Spleen (tissue), 11 donors: ENCODE results near the gene BLNK. TPM values are rescaled to one million over a fixed set of nuclear protein-coding genes. Genes with fewer than 3 reads are reported as not detected.
"Not testable (repeated sequence)": the region's sequence is repeated elsewhere in the genome, so short reads cannot be mapped to it uniquely, and the experiment has no call there.

Experiments
- DNase-seq: peaks from one replicate; pipeline ENCODE4 v3.0.0-alpha.2; 2020
- H3K27ac ChIP-seq, 8 donors: fragments of 200-600 bp; sonication (generic) in 7 of 8; 1 replicate in 4 of 8; 2 replicates in 4 of 8; pipeline versions ENCODE4 v1.5.0 to v1.8.0; 2016 to 2021; ENCODE audit warnings: inconsistent platforms in 4 of 8, mild to moderate bottlenecking in 4 of 8, moderate library complexity in 1 of 8
- H3K27me3 ChIP-seq, 7 donors: fragments of 200-600 bp; sonication (generic) in 6 of 7; replicated peaks in 1 of 7; 1 replicate in 4 of 7; 2 replicates in 3 of 7; pipeline versions ENCODE4 v1.5.0 to v1.8.0; 2016 to 2021; ENCODE audit warnings: inconsistent platforms in 3 of 7, mild to moderate bottlenecking in 1 of 7
- H3K36me3 ChIP-seq, 6 donors: fragments of 200-600 bp; sonication (generic) in 5 of 6; 1 replicate in 4 of 6; 2 replicates in 2 of 6; pipeline versions ENCODE4 v1.5.0 to v1.8.0; 2016 to 2021; ENCODE audit warnings: inconsistent platforms in 2 of 6
- H3K4me1 ChIP-seq, 6 donors: fragments of 200-600 bp; sonication (generic) in 5 of 6; 1 replicate in 3 of 6; 2 replicates in 3 of 6; pipeline versions ENCODE4 v1.5.0 to v1.8.0; 2016 to 2021; ENCODE audit warnings: inconsistent platforms in 3 of 6
- H3K4me3 ChIP-seq, 8 donors: fragments of 200-600 bp; sonication (generic) in 7 of 8; 1 replicate in 4 of 8; 2 replicates in 4 of 8; pipeline versions ENCODE4 v1.5.0 to v1.8.0; 2016 to 2021; ENCODE audit warnings: inconsistent platforms in 4 of 8, mild to moderate bottlenecking in 4 of 8, moderate library complexity in 2 of 8
- H3K9me3 ChIP-seq, 8 donors: fragments of 200-600 bp; sonication (generic) in 7 of 8; 1 replicate in 4 of 8; 2 replicates in 4 of 8; pipeline versions ENCODE4 v1.5.0 to v1.8.0; 2016 to 2021; ENCODE audit warnings: inconsistent platforms in 4 of 8
- CTCF ChIP-seq, 11 experiments: fragments of 200-600 bp in 7 of 11; fragments of 450-650 bp in 4 of 11; sonication (generic) in 4 of 11; IDR thresholded peaks in 8 of 11; conservative IDR thresholded peaks in 3 of 11; 1 replicate in 7 of 11; 2 replicates in 4 of 11; pipeline versions ENCODE4 v1.4.0 to v1.8.0; 2016 to 2021; ENCODE audit warnings: antibody characterized with exemption in 11 of 11, inconsistent platforms in 4 of 11, mild to moderate bottlenecking in 1 of 11
- POLR2A ChIP-seq, 3 donors: fragments of 450-650 bp; IDR thresholded peaks; one replicate each; pipeline ENCODE4 v1.5.1; 2017; ENCODE audit warnings: antibody characterized with exemption in 3 of 3, mild to moderate bottlenecking in 1 of 3
- POLR2AphosphoS5 ChIP-seq, 3 donors: sonication (generic); formaldehyde crosslinking; IDR thresholded peaks; one replicate each; pipeline ENCODE4 v1.5.1; 2017; ENCODE audit warnings: antibody characterized with exemption in 3 of 3
- WGBS, 5 donors: extraction: QIAGEN DNeasy Blood & Tissue Kit in 3 of 5; methylation state at CpG; one replicate each; pipeline versions ENCODE4 v1.1.5 to v1.1.7; 2013 to 2018; 5-methylcytosine and 5-hydroxymethylcytosine counted together
- intact Hi-C: fragments of 100-400 bp; cut with DNase I; formaldehyde crosslinking; loops from one replicate; pipeline ENCODE4 v1.15.0; 2023; ENCODE audit warnings: low total_unique reads
- polyA plus RNA-seq, 3 donors: library from polyadenylated mRNA; stranded (reverse); fragments of 200-250 nt; gene quantifications; one replicate each; pipeline ENCODE4 v1.2.1, GENCODE V29; 2013
- total RNA-seq, 7 donors: library from RNA; depleted of rRNA in 3 of 7; stranded (reverse); fragments of >200 nt in 3 of 7; fragmentation: NEBNext Ultra II Directional in 4 of 7; extraction: Animal tissue kit (Norgen Biotek cat#: 25700) in 4 of 7; gene quantifications; one replicate each; pipeline versions ENCODE4 v1.1.0 to v1.2.1, GENCODE V29; 2016 to 2021
- donor health status: healthy with polysubstance abuse.
- donor health status: DM: no; HTN: no; CAD: no; lungs with moderate emphysema.
- donor health status: DM: no; HTN: no; CAD: no.
- donor health status: Bipolar disorder and iron deficiency.
- donor health status: healthy.
- donor health status: DM: no; HTN: no; CAD: no.
- donor health status: DM: yes; HTN: yes; CAD: no.

The BLNK gene
- total and polyA plus RNA-seq, 10 donors: 63.7 to 128 (median 91.0) TPM

- WGBS, 5 donors: 36 to 72% (median 62%) methylated on average over 2 of the region's 2 CpGs
- Histone ChIP-seq H3K36me3 (no peaks in the 10 kb centered on the region), H3K4me3 (no peak overlapping the region), H3K27me3 (peaks cover 0 to 5% (median 0%) of the 10 kb centered on the region in 7 donors), H3K4me1 (no peaks in the 10 kb centered on the region), H3K9me3 (no peaks in the 10 kb centered on the region), H3K27ac (no peak overlapping the region)
- DNase-seq: no peak
- no peak for TF ChIP-seq POLR2AphosphoS5 (IDR thresholded peaks at IDR 0.05)
- TF ChIP-seq POLR2A (IDR thresholded peaks at IDR 0.05): no peak
- TF ChIP-seq CTCF (IDR thresholded peaks at IDR 0.05 in 8 of 11, conservative IDR thresholded peaks at IDR 0.05 in 3 of 11): no peak
- intact Hi-C loops: loop anchor here (10.0 kb wide), 1 partner anchor 299 kb away; no protein-coding TSS in a partner anchor
These were observed 42.0 kb upstream of the BLNK start for GRCh38 chr10:96313344-96313743.

- Histone ChIP-seq H3K36me3 (no peaks in the 10 kb centered on the region), H3K27me3 (peaks cover 0 to 11% (median 0%) of the 10 kb centered on the region in 7 donors), H3K27ac (no peak overlapping the region), H3K4me3 (no peak overlapping the region), H3K9me3 (no peaks in the 10 kb centered on the region), H3K4me1 (peaks cover 1 to 11% (median 9%) of the 10 kb centered on the region in 6 donors)
- 66 to 80% (median 75%) methylated on average over 3 of the region's 3 CpGs for WGBS, 5 donors
- DNase-seq: no peak
- intact Hi-C loops: loop anchor here (10.0 kb wide), 1 partner anchor 296 kb away; no protein-coding TSS in a partner anchor
- no peak for TF ChIP-seq CTCF (IDR thresholded peaks at IDR 0.05 in 8 of 11, conservative IDR thresholded peaks at IDR 0.05 in 3 of 11)
- TF ChIP-seq POLR2A (IDR thresholded peaks at IDR 0.05): no peak
- no peak for TF ChIP-seq POLR2AphosphoS5 (IDR thresholded peaks at IDR 0.05)
These were observed 39.9 kb upstream of the BLNK start for GRCh38 chr10:96311180-96311715.

GRCh38 chr10:96310321-96310669 lies 38.9 kb upstream of the BLNK start:
- Histone ChIP-seq H3K4me1 (peaks cover 3 to 18% (median 13%) of the 10 kb centered on the region in 6 donors), H3K27me3 (peaks cover 0 to 15% (median 0%) of the 10 kb centered on the region in 7 donors), H3K4me3 (no peak overlapping the region), H3K9me3 (no peaks in the 10 kb centered on the region), H3K27ac (no peak overlapping the region), H3K36me3 (no peaks in the 10 kb centered on the region)
- DNase-seq: no peak
- 18 to 50% (median 38%) methylated on average over 1 of the region's 1 CpG for WGBS, 5 donors
- intact Hi-C loops: loop anchor here (10.0 kb wide), 1 partner anchor 295 kb away; no protein-coding TSS in a partner anchor
- TF ChIP-seq POLR2A (IDR thresholded peaks at IDR 0.05): no peak
- no peak for TF ChIP-seq POLR2AphosphoS5 (IDR thresholded peaks at IDR 0.05)
- TF ChIP-seq CTCF (IDR thresholded peaks at IDR 0.05 in 8 of 11, conservative IDR thresholded peaks at IDR 0.05 in 3 of 11): no peak

GRCh38 chr10:96309628-96310320 lies 38.4 kb upstream of the BLNK start:
- Histone ChIP-seq H3K4me1 (peaks cover 3 to 18% (median 13%) of the 10 kb centered on the region in 6 donors), H3K9me3 (no peaks in the 10 kb centered on the region), H3K27me3 (peaks cover 0 to 13% (median 0%) of the 10 kb centered on the region in 7 donors), H3K36me3 (no peaks in the 10 kb centered on the region), H3K4me3 (no peak overlapping the region), H3K27ac (no peak overlapping the region)
- WGBS, 5 donors: 64 to 72% (median 68%) methylated on average over 3 of the region's 3 CpGs
- TF ChIP-seq CTCF (IDR thresholded peaks at IDR 0.05 in 8 of 11, conservative IDR thresholded peaks at IDR 0.05 in 3 of 11) (no peak), POLR2A (IDR thresholded peaks at IDR 0.05) (no peak), POLR2AphosphoS5 (IDR thresholded peaks at IDR 0.05) (no peak)
- DNase-seq: no peak
- intact Hi-C loops: loop anchor here (10.0 kb wide), 1 partner anchor 295 kb away; no protein-coding TSS in a partner anchor

GRCh38 chr10:96308854-96309253 lies 37.5 kb upstream of the BLNK start:
- 47 to 64% (median 61%) methylated on average over 4 of the region's 4 CpGs for WGBS, 5 donors

More at GRCh38 chr10:96308854-96309253, 37.5 kb upstream of the BLNK start:
- H3K27ac ChIP-seq, H3K4me3 ChIP-seq, intact Hi-C loops, H3K36me3 ChIP-seq, DNase-seq, H3K9me3 ChIP-seq: not testable (repeated sequence)
- H3K4me1 ChIP-seq: peaks cover 3 to 18% (median 13%) of the 10 kb centered on the region in 6 donors
- peaks cover 0 to 14% (median 0%) of the 10 kb centered on the region in 7 donors for H3K27me3 ChIP-seq
